SK-N-SH (cell line): ENCODE results near the gene CACYBP. TPM values are rescaled to one million over a fixed set of nuclear protein-coding genes. Genes with fewer than 3 reads are reported as not detected.

Experiments
- CTCF ChIA-PET: fragments of 300-600, 350-600 bp; formaldehyde crosslinking; extraction: SDS; loops from one replicate; lab custom pipeline; 2021; lab: Yijun Ruan, JAX
- POLR2A ChIA-PET: fragments of 350-600 bp; sonication (Branson Sonifier 250); formaldehyde crosslinking; extraction: SDS; loops from one replicate; lab custom pipeline; 2020; ENCODE audit warnings: antibody characterized with exemption, inconsistent platforms; lab: Yijun Ruan, JAX
- DNase-seq: peaks from one replicate; pipeline ENCODE4 v3.0.0; 2012
- H2AFZ ChIP-seq: fragments of 200-600 bp; sonication (generic); 2 replicates; pipeline ENCODE4 v1.8.1; 2016; ENCODE audit warnings: antibody characterized with exemption, mild to moderate bottlenecking, low read depth
- H3F3A ChIP-seq: fragments of 200-600 bp; sonication (generic); replicated peaks from 2 replicates; pipeline ENCODE3; 2016; ENCODE audit warnings: antibody characterized with exemption, mild to moderate bottlenecking; ENCODE audit not compliant: insufficient read depth
- H3K27ac ChIP-seq, 2 experiments: fragments of 200-500 bp in 1 of 2; fragments of 200-600 bp in 1 of 2; sonication (Bioruptor generic) in 1 of 2; sonication (generic), shearing (Covaris generic) in 1 of 2; 2 replicates each; pipeline versions ENCODE4 v1.5.1 to v1.6.1; 2014 to 2016; ENCODE audit warnings: low read depth in 2 of 2, inconsistent platforms in 1 of 2, low read length in 1 of 2, mild to moderate bottlenecking in 1 of 2, mixed read lengths in 1 of 2
- H3K27me3 ChIP-seq: fragments of 200-600 bp; sonication (generic), shearing (Covaris generic); 2 replicates; pipeline ENCODE4 v1.6.1; 2016; ENCODE audit warnings: mixed run types; ENCODE audit not compliant: insufficient read depth
- H3K36me3 ChIP-seq, 2 experiments: fragments of 200-500 bp in 1 of 2; fragments of 200-600 bp in 1 of 2; sonication (Bioruptor generic) in 1 of 2; sonication (generic) in 1 of 2; replicated peaks in 1 of 2; 2 replicates each; pipeline versions ENCODE3 to v1.5.1; 2014 to 2016; ENCODE audit warnings: low read length in 1 of 2, mild to moderate bottlenecking in 1 of 2; ENCODE audit not compliant: insufficient read depth in 2 of 2, control insufficient read depth in 1 of 2
- H3K4me1 ChIP-seq, 2 experiments: fragments of 200-500 bp in 1 of 2; fragments of 200-600 bp in 1 of 2; sonication (Bioruptor generic) in 1 of 2; sonication (generic), shearing (Covaris generic) in 1 of 2; 2 replicates each; pipeline versions ENCODE4 v1.5.1 to v1.6.1; 2014 to 2016; ENCODE audit warnings: low read depth in 1 of 2, low read length in 1 of 2, mixed run types in 1 of 2; ENCODE audit not compliant: insufficient read depth in 2 of 2, control insufficient read depth in 1 of 2
- H3K4me2 ChIP-seq: fragments of 200-600 bp; sonication (generic), shearing (Covaris generic); 2 replicates; pipeline ENCODE4 v1.6.1; 2017; ENCODE audit warnings: mixed run types
- H3K4me3 ChIP-seq, 2 experiments: fragments of 200-500 bp in 1 of 2; fragments of 200-600 bp in 1 of 2; sonication (Bioruptor generic) in 1 of 2; sonication (generic), shearing (Covaris generic) in 1 of 2; 2 replicates each; pipeline versions ENCODE4 v1.5.1 to v1.8.1; 2014 to 2016; ENCODE audit warnings: low read depth in 2 of 2, inconsistent platforms in 1 of 2, low read length in 1 of 2, mild to moderate bottlenecking in 1 of 2, mixed read lengths in 1 of 2, moderate library complexity in 1 of 2
- H3K79me2 ChIP-seq: fragments of 200-600 bp; sonication (generic); 2 replicates; pipeline ENCODE4 v1.8.1; 2017; ENCODE audit warnings: mild to moderate bottlenecking; ENCODE audit not compliant: insufficient read depth
- H3K9ac ChIP-seq: fragments of 200-600 bp; sonication (generic); 2 replicates; pipeline ENCODE4 v1.6.1; 2017; ENCODE audit warnings: mixed run types
- H3K9me2 ChIP-seq: fragments of 200-600 bp; sonication (generic); 2 replicates; pipeline ENCODE4 v1.6.1; 2017; ENCODE audit warnings: mixed run types
- H3K9me3 ChIP-seq: fragments of 200-600 bp; sonication (generic); 2 replicates; pipeline ENCODE4 v1.6.1; 2017; ENCODE audit warnings: mixed run types, mild to moderate bottlenecking, moderate library complexity
- H4K20me1 ChIP-seq: fragments of 200-600 bp; sonication (generic); 2 replicates; pipeline ENCODE4 v1.6.1; 2017; ENCODE audit warnings: mild to moderate bottlenecking, mixed run types; ENCODE audit not compliant: insufficient read depth
- CTCF ChIP-seq: fragments of 200-600 bp; sonication (generic); IDR thresholded peaks from 2 replicates; pipeline ENCODE4 v1.6.1; 2017; ENCODE audit warnings: antibody characterized with exemption, mild to moderate bottlenecking, moderate library complexity
- ELF1 ChIP-seq: IDR thresholded peaks from 2 replicates; pipeline ENCODE4 v1.4.0; 2012
- EP300 ChIP-seq, 2 experiments: IDR thresholded peaks; 2 replicates each; pipeline versions ENCODE4 v1.4.0 to v1.6.1; 2012; ENCODE audit warnings: borderline replicate concordance in 1 of 2, low read depth in 1 of 2, low read length in 1 of 2
- EZH2phosphoT487 ChIP-seq: fragments of 200-600 bp; sonication (generic); IDR thresholded peaks from 2 replicates; pipeline ENCODE4 v1.6.1; 2017; ENCODE audit warnings: low read depth, mixed run types, mild to moderate bottlenecking, antibody characterized with exemption, moderate library complexity, borderline replicate concordance
- FOXM1 ChIP-seq: IDR thresholded peaks from 2 replicates; pipeline ENCODE4 v1.4.0; 2012; ENCODE audit warnings: low read depth, mild to moderate bottlenecking
- GATA2 ChIP-seq: sonication (generic); formaldehyde crosslinking; IDR thresholded peaks from 2 replicates; pipeline ENCODE4 v1.5.0; 2020; ENCODE audit warnings: mild to moderate bottlenecking, missing genetic modification reagents
- JUND ChIP-seq: IDR thresholded peaks from 2 replicates; pipeline ENCODE4 v1.4.0; 2012
- NRF1 ChIP-seq: IDR thresholded peaks from 2 replicates; pipeline ENCODE4 v1.6.1; 2012; ENCODE audit warnings: low read depth, mild to moderate bottlenecking, low read length
- PBX3 ChIP-seq: IDR thresholded peaks from 2 replicates; pipeline ENCODE4; 2012
- POLR2AphosphoS5 ChIP-seq: IDR thresholded peaks from 2 replicates; pipeline ENCODE4 v1.6.1; 2012; ENCODE audit warnings: low read depth, low read length
- RXRA ChIP-seq: IDR thresholded peaks from 2 replicates; pipeline ENCODE4 v1.4.0; 2012; ENCODE audit warnings: low read depth, mild to moderate bottlenecking, borderline replicate concordance
- TAF1 ChIP-seq: IDR thresholded peaks from 2 replicates; pipeline ENCODE4 v1.6.1; 2012; ENCODE audit warnings: low read depth, mild to moderate bottlenecking, low read length, moderate library complexity, borderline replicate concordance
- TEAD4 ChIP-seq: IDR thresholded peaks from 2 replicates; pipeline ENCODE4 v1.4.0; 2012; ENCODE audit warnings: mild to moderate bottlenecking, borderline replicate concordance; ENCODE audit not compliant: insufficient read depth
- USF1 ChIP-seq: IDR thresholded peaks from 2 replicates; pipeline ENCODE4 v1.4.0; 2012; ENCODE audit warnings: low read depth, borderline replicate concordance
- YY1 ChIP-seq: IDR thresholded peaks from 2 replicates; pipeline ENCODE4 v1.4.0; 2012; ENCODE audit warnings: low read depth, mild to moderate bottlenecking
- ZBTB33 ChIP-seq: IDR thresholded peaks from 2 replicates; pipeline ENCODE4 v1.4.0; 2012; ENCODE audit warnings: low read depth, borderline replicate concordance
- WGBS: methylation state at CpG from one replicate; pipeline ENCODE4 v1.1.6; 2017; ENCODE audit warnings: low lambda C conversion rate; 5-methylcytosine and 5-hydroxymethylcytosine counted together
- polyA plus RNA-seq, 3 experiments: library from polyadenylated mRNA; depleted of rRNA; stranded (reverse); fragments of >200 nt; gene quantifications; 2 replicates each; pipeline ENCODE4 v1.2.3, GENCODE V29; 2012

The CACYBP gene
- polyA plus RNA-seq, 1 of the 3 experiments (the other 2 are of a cell fraction): 56.2 TPM

GRCh38 chr1:175009532-175009931, 9.8 kb downstream of the CACYBP start:
- H3K9me3 ChIP-seq: no peaks in the 10 kb centered on the region
- H3K9me2 ChIP-seq: no peaks in the 10 kb centered on the region
- no peak overlapping the region for H3K27ac ChIP-seq
- H4K20me1 ChIP-seq: peaks cover 2% of the 10 kb centered on the region; the same call in 1 of the 2 replicates
- no peak for DNase-seq
- POLR2A ChIA-PET: no interaction called here
- peaks cover 23% of the 10 kb centered on the region for H3F3A ChIP-seq
- peaks cover 58% of the 10 kb centered on the region for H3K79me2 ChIP-seq
- WGBS: 97% methylated on average over 10 of the region's 10 CpGs
- H3K9ac ChIP-seq: no peak overlapping the region
- no peak overlapping the region for H2AFZ ChIP-seq
- H3K4me3 ChIP-seq: no peak overlapping the region
- no peaks in the 10 kb centered on the region for H3K27me3 ChIP-seq
- TF ChIP-seq EP300 (IDR thresholded peaks at IDR 0.05; ENCODE audit: borderline replicate concordance in 1 of 2, low read depth in 1 of 2, low read length in 1 of 2) (no peak), GATA2 (CRISPR knock-in tag) (no peak), ELF1 (no peak), YY1 (no peak), EZH2phosphoT487 (no peak), TAF1 (no peak), POLR2AphosphoS5 (no peak), ZBTB33 (no peak), PBX3 (no peak), CTCF (no peak), NRF1 (no peak), USF1 (no peak), RXRA (no peak), TEAD4 (no peak), FOXM1 (no peak), JUND (no peak)
- no peaks in the 10 kb centered on the region; a peak in 1 of 4 replicates for H3K4me1 ChIP-seq
- H3K4me2 ChIP-seq: no peak overlapping the region
- peaks cover 81 to 97% of the 10 kb centered on the region in 2 experiments for H3K36me3 ChIP-seq
- CTCF ChIA-PET: interaction anchor here (0.7 kb wide), 1 partner anchor 120 kb away, joined by 3 read pairs; no protein-coding TSS in a partner anchor
